HepG2 (cell line): Measurements from ENCODE around the gene DLEC1. TPM values are rescaled to one million over a fixed set of nuclear protein-coding genes. Genes with fewer than 3 reads are reported as not detected.

Experiments used
- ATAC-seq: fragments of 200-7000 bp; cut with Tn5 transposase; 3 replicates; pipeline ENCODE4 v1.9.1; 2020; ENCODE audit warnings: mild to moderate bottlenecking, moderate library complexity
- BruUV-seq: library from RNA; stranded (reverse); fragments of 400-500 nt; replicated peaks from 2 replicates; lab custom pipeline; 2021; lab: Mats Ljungman, UMichigan
- CTCF ChIA-PET: fragments of 300-600 bp; formaldehyde crosslinking; extraction: SDS; loops from one replicate; lab custom pipeline; 2021; ENCODE audit warnings: low total read pairs, inconsistent platforms, low intra/inter-chr PET ratio; lab: Yijun Ruan, JAX
- POLR2A ChIA-PET: fragments of 350-600 bp; sonication (Branson Sonifier 250); formaldehyde crosslinking; loops from one replicate; lab custom pipeline; 2020; ENCODE audit warnings: antibody characterized with exemption, inconsistent platforms; lab: Yijun Ruan, JAX
- DNase-seq: peaks from one replicate; pipeline ENCODE4 v3.0.0-alpha.2; 2015; ENCODE audit warnings: low spot score
- FAIRE-seq: peaks from 3 replicates; lab custom pipeline; 2011; peaks lifted over from hg19 to GRCh38; lab: Jason Lieb, UNC
- H2AFZ ChIP-seq: one replicate; pipeline ENCODE4 v1.6.1; 2011; ENCODE audit warnings: low read length, inconsistent platforms
- H3K27ac ChIP-seq: fragments of 300-600 bp; 3 replicates; pipeline ENCODE4 v1.8.0; 2011; ENCODE audit warnings: mixed run types, mild to moderate bottlenecking, mixed read lengths, low read length, inconsistent platforms; ENCODE audit not compliant: insufficient read depth; ENCODE audit errors: extremely low read length
- H3K27me3 ChIP-seq, 2 experiments: fragments of 200-600 bp in 1 of 2; 2 replicates in 1 of 2; 3 replicates in 1 of 2; pipeline versions ENCODE4 v1.6.0 to v1.8.0; 2011; ENCODE audit warnings: low read length in 2 of 2, mild to moderate bottlenecking in 2 of 2, moderate library complexity in 2 of 2, inconsistent platforms in 1 of 2; ENCODE audit not compliant: insufficient read depth in 2 of 2, control insufficient read depth in 1 of 2
- H3K36me3 ChIP-seq, 2 experiments: fragments of 200-600 bp in 1 of 2; replicated peaks in 1 of 2; 2 replicates in 1 of 2; 3 replicates in 1 of 2; pipeline versions ENCODE4 v1.5.1 to v1.8.0; 2011; ENCODE audit warnings: low read length in 2 of 2, inconsistent platforms in 1 of 2; ENCODE audit not compliant: insufficient read depth in 2 of 2, control insufficient read depth in 1 of 2
- H3K4me1 ChIP-seq: 2 replicates; pipeline ENCODE4 v1.5.1; 2012; ENCODE audit warnings: low read length, inconsistent platforms; ENCODE audit not compliant: insufficient read depth
- H3K4me2 ChIP-seq: 2 replicates; pipeline ENCODE4 v1.6.0; 2011; ENCODE audit warnings: low read depth, low read length, inconsistent platforms
- H3K4me3 ChIP-seq, 3 experiments: fragments of 200-600 bp in 1 of 3; sonication (generic), shearing (Covaris generic) in 1 of 3; replicated peaks in 1 of 3; 2 replicates each; pipeline ENCODE4 v1.5.1; 2011 to 2016; ENCODE audit warnings: low read length in 3 of 3, inconsistent platforms in 2 of 3, low read depth in 2 of 3, mild to moderate bottlenecking in 2 of 3, control low read depth in 1 of 3, mixed read lengths in 1 of 3; ENCODE audit not compliant: insufficient read depth in 1 of 3
- H3K79me2 ChIP-seq: one replicate; pipeline ENCODE4 v1.6.1; 2011; ENCODE audit warnings: low read length, inconsistent platforms; ENCODE audit not compliant: insufficient read depth
- H3K9ac ChIP-seq: 2 replicates; pipeline ENCODE4 v1.6.0; 2011; ENCODE audit warnings: mild to moderate bottlenecking, low read depth, low read length, inconsistent platforms; ENCODE audit not compliant: insufficient read depth
- H3K9me3 ChIP-seq: 2 replicates; pipeline ENCODE4 v1.5.1; 2012; ENCODE audit warnings: mild to moderate bottlenecking, low read length
- H4K20me1 ChIP-seq: 2 replicates; pipeline ENCODE4 v1.6.0; 2011; ENCODE audit warnings: inconsistent platforms, mild to moderate bottlenecking, low read length, moderate library complexity; ENCODE audit not compliant: insufficient read depth
- E2F5 ChIP-seq: sonication (generic); formaldehyde crosslinking; conservative IDR thresholded peaks from 2 replicates; pipeline ENCODE4 v1.4.0; 2020; ENCODE audit warnings: missing genetic modification reagents
- ESRRA ChIP-seq: sonication (generic); formaldehyde crosslinking; IDR thresholded peaks from 2 replicates; pipeline ENCODE4 v1.5.1; 2020; ENCODE audit warnings: mild to moderate bottlenecking, low read depth, missing genetic modification reagents
- MATR3 ChIP-seq: sonication (generic); formaldehyde crosslinking; IDR thresholded peaks from 2 replicates; pipeline ENCODE4 v1.4.0; 2020; ENCODE audit warnings: missing genetic modification reagents
- SP140L ChIP-seq: sonication (generic); formaldehyde crosslinking; IDR thresholded peaks from 2 replicates; pipeline ENCODE4 v1.4.0; 2020; ENCODE audit warnings: missing genetic modification reagents, borderline replicate concordance
- YEATS4 ChIP-seq: sonication (generic); formaldehyde crosslinking; IDR thresholded peaks from 2 replicates; pipeline ENCODE4 v1.4.0; 2020; ENCODE audit warnings: missing genetic modification reagents, borderline replicate concordance
- ZNF24 ChIP-seq: fragments of 450-650 bp; IDR thresholded peaks from 2 replicates; pipeline ENCODE4 v1.6.1; 2017; ENCODE audit warnings: antibody characterized with exemption, mild to moderate bottlenecking
- ZNF407 ChIP-seq: sonication (generic); formaldehyde crosslinking; IDR thresholded peaks from one replicate; pipeline ENCODE4 v1.5.1; 2020; ENCODE audit warnings: mild to moderate bottlenecking, missing genetic modification reagents; ENCODE audit errors: not compliant biosample characterization
- ZNF441 ChIP-seq: sonication (generic); formaldehyde crosslinking; IDR thresholded peaks from 2 replicates; pipeline ENCODE4 v1.7.0; 2021; ENCODE audit warnings: missing genetic modification reagents, borderline replicate concordance
- WGBS: methylation state at CpG from one replicate; pipeline ENCODE4 v1.1.6; 2017; ENCODE audit warnings: low lambda C conversion rate; 5-methylcytosine and 5-hydroxymethylcytosine counted together
- in situ Hi-C: cut with HindIII; loops from 2 replicates; pipeline ENCODE4 v1.10.0; 2017; ENCODE audit warnings: low pct_unique_long_range_greater_than_20kb; ENCODE audit not compliant: extremely low pct_ligation_motif_present
- intact Hi-C: fragments of 100-400 bp; cut with micrococcal nuclease; formaldehyde crosslinking; loops from one replicate; pipeline ENCODE4 v1.10.0; 2022; ENCODE audit not compliant: unreplicated experiment
- polyA plus RNA-seq, 8 experiments: library from polyadenylated mRNA; depleted of rRNA in 3 of 8; stranded (reverse) in 7 of 8; unstranded in 1 of 8; fragments of >200 nt; fragmentation: Illumina TruSeq in 4 of 8; extraction: Trizol in 4 of 8; gene quantifications; 2 replicates each; pipeline versions ENCODE4 v1.2.1 to v1.2.3, GENCODE V29; 2011 to 2016; ENCODE audit warnings: low read depth in 4 of 8, missing spikeins in 1 of 8, mixed read lengths in 1 of 8; ENCODE audit not compliant: insufficient read depth in 1 of 8
- total RNA-seq, 5 experiments: library from RNA; depleted of rRNA; stranded (reverse); fragments of >200 nt; fragmentation: Illumina TruSeq; extraction: Trizol; gene quantifications; 2 replicates each; pipeline ENCODE4 v1.2.3, GENCODE V29; 2016; ENCODE audit warnings: low read depth in 1 of 5

DLEC1 gene
- total and polyA plus RNA-seq, 2 of the 13 experiments (the other 11 are each of a cell fraction or from before 2014, with no cell fraction given), result 0.09 TPM; not detected in 1

GRCh38 chr3:38088126-38089078 is 49.4 kb downstream of the DLEC1 start:
- FAIRE-seq (no peak), DNase-seq (no peak), ATAC-seq (no peak)
- Histone ChIP-seq H3K4me2 (no peak overlapping the region), H3K36me3 (no peaks in the 10 kb centered on the region), H4K20me1 (no peaks in the 10 kb centered on the region), H3K9me3 (no peaks in the 10 kb centered on the region), H3K79me2 (no peaks in the 10 kb centered on the region), H3K27me3 (peaks cover 0 to 16% of the 10 kb centered on the region in 2 experiments; a peak in 3 of 5 replicates), H3K4me1 (no peaks in the 10 kb centered on the region), H3K4me3 (no peak overlapping the region), H3K9ac (no peak overlapping the region), H3K27ac (no peak overlapping the region), H2AFZ (no peak overlapping the region)
- BruUV-seq, result no TSS peak
- 69% methylated on average over 10 of the region's 11 CpGs for WGBS
- intact Hi-C loops, result no loop called here
- CTCF ChIA-PET, result no interaction called here
- in situ Hi-C loops, result no loop called here
- POLR2A ChIA-PET, result no interaction called here
- no peak for TF ChIP-seq MATR3 (CRISPR knock-in tag)
- TF ChIP-seq ZNF441, result no peak
- TF ChIP-seq ZNF407 (CRISPR knock-in tag), result no peak
- no peak for TF ChIP-seq E2F5 (CRISPR knock-in tag)
- no peak for TF ChIP-seq YEATS4 (CRISPR knock-in tag)
- no peak for TF ChIP-seq SP140L
- TF ChIP-seq ESRRA, result no peak
- TF ChIP-seq ZNF24, result no peak
